ENCODE data around the gene POTEI. TPM values are rescaled to one million over a fixed set of nuclear protein-coding genes. Genes with fewer than 3 reads are reported as not detected.
"Not testable (repeated sequence)": the region's sequence is repeated elsewhere in the genome, so short reads cannot be mapped to it uniquely, and the experiment has no call there.

POTEI gene
- total RNA-seq, 1 donor from 2014 or later: 0.24 TPM

- DNase-seq; H3K4me3 ChIP-seq; intact Hi-C loops (cut with DNase I); H3K27ac ChIP-seq; H3K4me1 ChIP-seq; H3K9me3 ChIP-seq; H3K27me3 ChIP-seq (ENCODE audit: low read depth); H3K36me3 ChIP-seq: not testable (repeated sequence)
- ATAC-seq: peak in 1 of 2 donors; percentile 28
Observed at GRCh38 chr2:130527365-130527967, 18.3 kb upstream of the POTEI start.

GRCh38 chr2:130522390-130522789 is 13.3 kb upstream of the POTEI start:
- H3K36me3 ChIP-seq; intact Hi-C loops (cut with DNase I); H3K9me3 ChIP-seq; DNase-seq; ATAC-seq; H3K4me3 ChIP-seq; H3K27ac ChIP-seq; H3K4me1 ChIP-seq; H3K27me3 ChIP-seq (ENCODE audit: low read depth): not testable (repeated sequence)

- H3K27ac ChIP-seq: not testable (repeated sequence)
Observed at GRCh38 chr2:130520992-130521391, 11.9 kb upstream of the POTEI start, which contains the start of gene CFC1B. TSS of gene CFC1B (plus strand) at chr2:130521222. CDS start at chr2:130521485, 263 bp downstream.

GRCh38 chr2:130518516-130519106 is 9.5 kb upstream of the POTEI start:
- DNase-seq; H3K4me3 ChIP-seq; H3K27ac ChIP-seq; H3K9me3 ChIP-seq; H3K36me3 ChIP-seq; H3K27me3 ChIP-seq (ENCODE audit: low read depth); intact Hi-C loops (cut with DNase I); H3K4me1 ChIP-seq: not testable (repeated sequence)
- ATAC-seq: peak; percentile 51 to 76

More at GRCh38 chr2:130520992-130521391, 11.9 kb upstream of the POTEI start, which contains the start of gene CFC1B:
- H3K27me3 ChIP-seq (ENCODE audit: low read depth); H3K4me1 ChIP-seq; H3K4me3 ChIP-seq; DNase-seq; ATAC-seq; H3K9me3 ChIP-seq; H3K36me3 ChIP-seq; intact Hi-C loops (cut with DNase I): not testable (repeated sequence)

- intact Hi-C loops (cut with DNase I); DNase-seq; H3K4me1 ChIP-seq; H3K9me3 ChIP-seq; H3K27ac ChIP-seq; H3K36me3 ChIP-seq; H3K4me3 ChIP-seq; H3K27me3 ChIP-seq (ENCODE audit: low read depth): not testable (repeated sequence)
- peak in 1 of 2 donors; percentile 32 for ATAC-seq
Observed at GRCh38 chr2:130511747-130512451, 2.8 kb upstream of the POTEI start.

GRCh38 chr2:130510807-130511746 is 1.9 kb upstream of the POTEI start:
- H3K27ac ChIP-seq; H3K9me3 ChIP-seq; DNase-seq; intact Hi-C loops (cut with DNase I); H3K4me3 ChIP-seq; H3K27me3 ChIP-seq (ENCODE audit: low read depth); H3K4me1 ChIP-seq; H3K36me3 ChIP-seq: not testable (repeated sequence)
- peak in 1 of 2 donors; percentile 32 for ATAC-seq

- H3K27ac ChIP-seq; DNase-seq; ATAC-seq; H3K9me3 ChIP-seq; H3K4me1 ChIP-seq; H3K4me3 ChIP-seq; intact Hi-C loops (cut with DNase I); H3K27me3 ChIP-seq (ENCODE audit: low read depth); H3K36me3 ChIP-seq: not testable (repeated sequence)
Observed at GRCh38 chr2:130491073-130491472, 18.1 kb downstream of the POTEI start.

- not testable (repeated sequence) for H3K9me3 ChIP-seq
Observed at GRCh38 chr2:130455413-130455812, 53.7 kb downstream of the POTEI start.

GRCh38 chr2:130454712-130455083 is 54.4 kb downstream of the POTEI start:
- ATAC-seq; H3K4me1 ChIP-seq; H3K27ac ChIP-seq; intact Hi-C loops (cut with DNase I); H3K4me3 ChIP-seq; DNase-seq; H3K9me3 ChIP-seq; H3K36me3 ChIP-seq; H3K27me3 ChIP-seq (ENCODE audit: low read depth): not testable (repeated sequence)

More at GRCh38 chr2:130455413-130455812, 53.7 kb downstream of the POTEI start:
- intact Hi-C loops (cut with DNase I); H3K36me3 ChIP-seq; H3K4me1 ChIP-seq; ATAC-seq; H3K27me3 ChIP-seq (ENCODE audit: low read depth); H3K27ac ChIP-seq; H3K4me3 ChIP-seq: not testable (repeated sequence)
- peak; percentile 30 for DNase-seq

GRCh38 chr2:130453955-130454711 is 55.0 kb downstream of the POTEI start:
- H3K36me3 ChIP-seq; intact Hi-C loops (cut with DNase I); H3K9me3 ChIP-seq; H3K4me3 ChIP-seq; ATAC-seq; H3K4me1 ChIP-seq; H3K27ac ChIP-seq; H3K27me3 ChIP-seq (ENCODE audit: low read depth): not testable (repeated sequence)
- DNase-seq: peak; percentile 34

- H3K27me3 ChIP-seq (ENCODE audit: low read depth); H3K4me3 ChIP-seq; DNase-seq; H3K4me1 ChIP-seq; intact Hi-C loops (cut with DNase I); H3K27ac ChIP-seq; H3K36me3 ChIP-seq; H3K9me3 ChIP-seq; ATAC-seq: not testable (repeated sequence)
Observed at GRCh38 chr2:130452897-130453296, 56.2 kb downstream of the POTEI start.

- intact Hi-C loops (cut with DNase I); H3K27me3 ChIP-seq (ENCODE audit: low read depth): not testable (repeated sequence)
Observed at GRCh38 chr2:130451823-130452222, 57.3 kb downstream of the POTEI start.

More at GRCh38 chr2:130451823-130452222, 57.3 kb downstream of the POTEI start:
- H3K4me3 ChIP-seq, ATAC-seq, H3K4me1 ChIP-seq, H3K9me3 ChIP-seq, H3K27ac ChIP-seq, H3K36me3 ChIP-seq: not testable (repeated sequence)
- peak; percentile 32 for DNase-seq

All from lower lobe of right lung (tissue), 2 donors.